Duodenal mucosa (tissue), 2 donors: Measurements from ENCODE around the gene EIF2AK3.

Experiments used
- H3K27ac ChIP-seq: one replicate; pipeline ENCODE4 v1.7.0; 2013; ENCODE audit warnings: low read depth, low read length
- H3K27me3 ChIP-seq, 2 donors: one replicate each; pipeline ENCODE4 v1.7.0; 2013; ENCODE audit warnings: low read length in 2 of 2, control low read depth in 1 of 2; ENCODE audit not compliant: insufficient read depth in 2 of 2, control insufficient read depth in 1 of 2
- H3K36me3 ChIP-seq, 2 donors: one replicate each; pipeline ENCODE4 v1.7.0; 2013; ENCODE audit warnings: low read length in 2 of 2, control low read depth in 1 of 2; ENCODE audit not compliant: insufficient read depth in 2 of 2, control insufficient read depth in 1 of 2
- H3K4me1 ChIP-seq, 2 donors: one replicate each; pipeline ENCODE4 v1.7.0; 2013; ENCODE audit warnings: low read length in 2 of 2, control low read depth in 1 of 2; ENCODE audit not compliant: insufficient read depth in 2 of 2, control insufficient read depth in 1 of 2
- H3K4me3 ChIP-seq, 2 donors: one replicate each; pipeline ENCODE4 v1.7.0; 2013; ENCODE audit warnings: low read length in 2 of 2, low read depth in 1 of 2
- H3K9ac ChIP-seq, 2 donors: one replicate each; pipeline ENCODE4 v1.7.0; 2013; ENCODE audit warnings: low read length in 2 of 2, low read depth in 1 of 2
- H3K9me3 ChIP-seq, 2 donors: one replicate each; pipeline ENCODE4 v1.7.0; 2013; ENCODE audit warnings: low read length in 2 of 2, control low read depth in 1 of 2; ENCODE audit not compliant: control insufficient read depth in 1 of 2

Gene EIF2AK3

DNA sequence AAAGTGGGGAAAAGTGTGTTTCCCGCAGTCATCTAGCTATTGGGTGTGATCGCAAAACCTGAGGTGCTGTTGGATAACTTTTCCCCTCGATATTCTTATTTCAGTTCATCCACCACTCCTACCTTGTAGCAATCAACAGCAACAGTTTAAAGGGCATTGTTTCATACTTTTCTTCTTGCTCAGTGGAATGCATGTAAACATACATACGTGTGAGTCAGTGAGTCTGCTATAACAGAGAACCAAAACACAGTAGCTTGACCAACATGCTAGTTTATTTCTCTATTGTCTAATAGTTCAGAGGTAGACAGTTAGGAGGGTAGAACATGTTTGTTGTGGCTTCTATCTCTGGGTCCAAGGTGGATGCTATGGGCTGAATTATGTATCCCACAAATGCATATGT lies 97.2 kb downstream of the EIF2AK3 start:
- H3K9me3 ChIP-seq: no peaks in the 10 kb centered on the region
- no peak overlapping the region for H3K9ac ChIP-seq
- H3K27me3 ChIP-seq: no peaks in the 10 kb centered on the region
- no peak overlapping the region for H3K27ac ChIP-seq
- H3K36me3 ChIP-seq: no peaks in the 10 kb centered on the region
- H3K4me3 ChIP-seq: no peak overlapping the region
- H3K4me1 ChIP-seq: no peaks in the 10 kb centered on the region

DNA sequence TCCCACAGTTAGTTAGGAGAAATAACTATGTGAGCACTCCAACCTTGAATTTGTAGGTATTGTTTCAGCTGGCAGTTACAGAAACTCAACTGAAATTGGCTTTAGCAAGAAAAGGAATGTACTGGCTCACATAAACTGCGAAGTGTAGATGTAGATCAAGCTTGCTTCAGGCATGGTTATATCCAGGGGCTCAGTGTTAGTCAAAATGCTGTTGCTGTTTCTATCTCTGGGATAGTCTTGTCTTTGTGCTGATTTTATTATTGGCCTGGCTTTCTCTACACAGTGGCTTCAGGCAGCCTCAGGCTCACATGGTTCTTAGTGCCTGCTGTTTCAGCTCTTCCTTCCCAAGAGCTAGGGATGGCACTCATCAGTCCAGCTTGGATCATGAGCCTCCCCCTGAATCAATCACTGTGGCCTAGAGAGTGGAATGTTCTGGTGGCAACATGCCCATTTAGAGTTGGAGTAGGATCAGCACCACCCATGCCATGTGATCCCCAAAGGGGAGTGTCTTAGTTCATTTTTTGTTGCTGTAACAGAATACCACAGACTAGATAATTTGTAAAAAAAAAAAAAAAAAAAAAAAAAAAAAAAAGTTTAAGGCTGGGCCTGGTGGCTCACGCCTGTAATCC lies 105.7 kb downstream of the EIF2AK3 start:
- Histone ChIP-seq H3K27me3 (no peaks in the 10 kb centered on the region), H3K36me3 (no peaks in the 10 kb centered on the region), H3K27ac (no peak overlapping the region), H3K4me1 (no peaks in the 10 kb centered on the region), H3K9ac (no peak overlapping the region), H3K4me3 (no peak overlapping the region), H3K9me3 (no peaks in the 10 kb centered on the region)

DNA sequence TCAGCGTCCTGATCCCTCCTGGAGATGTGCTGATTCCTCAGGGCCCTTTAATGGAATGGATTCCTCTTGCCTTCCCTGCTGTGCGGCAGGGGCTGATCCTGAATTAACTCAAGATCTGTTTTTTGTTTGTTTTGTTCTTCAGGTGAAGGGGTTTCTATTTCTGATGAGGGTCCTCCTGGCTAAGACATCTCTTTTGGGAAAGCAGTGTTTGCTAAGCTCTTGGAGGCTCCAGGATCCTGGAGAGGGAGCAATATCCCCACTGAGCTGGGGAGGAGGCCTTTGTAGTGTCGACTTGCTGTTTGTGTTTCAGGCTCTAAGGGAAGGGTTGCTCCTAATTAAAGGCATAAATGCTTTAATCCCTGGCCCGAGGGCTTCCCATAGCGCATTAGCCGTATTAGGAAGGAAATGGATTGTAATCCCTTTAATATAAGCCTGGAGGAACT lies 109.5 kb downstream of the EIF2AK3 start:
- H3K4me1 ChIP-seq: no peaks in the 10 kb centered on the region
- no peak overlapping the region for H3K4me3 ChIP-seq

More for the DNA sequence above, 109.5 kb downstream of the EIF2AK3 start:
- Histone ChIP-seq H3K27ac (no peak overlapping the region), H3K36me3 (no peaks in the 10 kb centered on the region), H3K9me3 (no peaks in the 10 kb centered on the region), H3K27me3 (no peaks in the 10 kb centered on the region), H3K9ac (no peak overlapping the region)
